Activated naive CD4-positive, alpha-beta T cell treated with Interleukin-2 at 50 U/mL for 16 hours (primary cell): Measurements from ENCODE around the gene CRK.
A peak's percentile ranks its signal among the peaks of the same experiment; 100 is the strongest.
"Not testable (repeated sequence)": the region's sequence is repeated elsewhere in the genome, so short reads cannot be mapped to it uniquely, and the experiment has no call there.

ENCODE experiments used
- DNase-seq: peaks from one replicate; pipeline ENCODE4 v3.0.0-alpha.2; 2020

CRK gene

DNA sequence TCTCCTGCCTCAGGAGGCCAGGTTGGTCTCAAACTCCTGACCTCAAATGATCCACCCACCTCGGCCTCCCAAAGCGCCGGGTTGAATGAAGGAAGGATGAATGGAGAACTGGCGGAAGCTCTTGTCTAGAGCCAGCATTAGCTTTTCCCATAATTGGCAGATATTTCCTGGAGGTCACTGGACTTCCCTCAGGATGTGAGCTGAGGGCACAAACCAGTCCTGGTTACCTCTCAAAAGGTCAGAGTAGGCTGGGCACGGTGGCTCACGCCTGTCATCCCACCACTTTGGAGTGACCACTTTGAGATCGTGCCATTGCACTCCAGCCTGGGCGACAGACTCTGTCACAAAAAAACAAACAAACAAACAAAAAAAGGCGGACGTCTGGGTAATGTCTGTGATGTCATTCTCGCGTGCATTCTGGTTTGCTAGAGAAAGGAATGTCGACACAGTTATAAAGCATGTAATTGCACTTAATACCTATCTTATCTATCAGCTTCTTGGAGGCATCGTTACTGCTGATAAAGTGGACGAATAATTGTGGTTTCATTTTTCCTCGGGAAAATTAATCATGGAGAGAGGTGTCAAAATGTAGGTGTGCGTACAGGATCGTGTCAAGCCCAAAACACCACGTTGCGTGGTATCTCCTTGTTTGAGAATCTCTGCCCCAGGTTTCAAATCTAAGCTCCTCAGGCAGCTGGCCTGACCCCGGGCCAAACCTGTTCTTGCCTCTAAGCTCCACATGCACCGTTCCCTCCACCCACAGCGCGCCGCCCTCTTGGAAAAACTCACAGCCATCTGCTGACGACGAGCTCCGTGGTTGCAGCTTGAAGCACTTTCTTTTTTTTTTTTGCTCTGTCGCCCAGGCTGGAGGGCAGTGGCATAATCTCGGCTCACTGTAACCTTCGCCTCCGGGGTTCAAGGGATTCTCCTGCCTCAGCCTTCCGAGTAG lies 6.4 kb upstream of the CRK start:
- DNase-seq, result no peak

DNA sequence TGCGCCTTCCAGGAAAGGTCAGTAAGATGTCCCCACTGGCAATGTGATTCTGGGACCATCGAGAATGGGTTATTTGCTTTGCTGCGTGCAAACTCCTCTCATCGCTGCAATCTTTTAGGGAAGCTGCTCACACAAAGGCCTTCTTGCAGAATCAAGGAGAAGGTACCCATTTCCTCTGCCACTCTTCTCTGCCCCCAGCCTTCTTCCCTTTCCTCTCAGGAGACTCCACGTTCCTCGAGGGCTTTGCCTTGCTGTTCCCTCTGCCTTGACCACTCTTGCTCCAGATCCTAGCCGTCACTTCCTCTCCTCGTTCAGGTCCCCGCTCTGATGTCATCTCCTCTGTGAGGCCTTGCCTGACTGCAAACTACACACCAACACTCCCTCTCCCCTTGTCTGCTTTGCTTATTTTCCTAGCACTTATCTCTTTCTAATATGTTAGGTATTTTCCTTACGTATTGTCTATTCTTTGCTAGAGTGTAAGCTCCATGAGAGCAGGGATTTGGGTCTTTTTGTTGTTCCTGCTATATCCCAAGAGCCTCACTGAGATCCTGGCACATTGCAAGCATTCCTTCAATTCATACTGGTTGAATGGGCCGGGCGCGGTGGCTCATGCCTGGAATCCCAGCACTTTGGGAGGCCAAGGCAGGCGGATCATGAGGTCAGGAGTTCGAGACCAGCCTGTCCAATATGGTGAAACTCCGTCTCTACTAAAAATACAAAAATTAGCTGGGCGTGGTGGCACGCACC lies 5.3 kb upstream of the CRK start:
- DNase-seq, result no peak

DNA sequence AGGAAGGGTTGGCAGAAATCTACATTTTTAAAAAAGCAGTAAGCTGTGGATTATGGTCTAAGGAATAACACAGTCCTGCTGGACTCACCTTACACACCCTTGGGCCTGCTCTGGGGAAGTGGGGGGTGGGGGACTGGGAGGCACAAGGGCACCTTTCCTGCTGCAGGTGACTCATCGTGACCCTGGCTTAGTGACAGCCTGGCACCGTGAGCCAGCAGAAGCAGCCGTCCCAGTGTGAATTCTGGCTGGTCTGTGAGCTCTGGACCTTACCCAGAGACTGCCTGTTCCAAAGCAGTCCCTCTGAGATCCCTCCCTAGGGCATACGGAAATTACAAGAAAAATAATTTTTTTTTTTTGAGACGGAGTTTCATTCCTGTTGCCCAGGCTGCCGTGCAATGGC lies 4.2 kb upstream of the CRK start:
- no peak for DNase-seq

DNA sequence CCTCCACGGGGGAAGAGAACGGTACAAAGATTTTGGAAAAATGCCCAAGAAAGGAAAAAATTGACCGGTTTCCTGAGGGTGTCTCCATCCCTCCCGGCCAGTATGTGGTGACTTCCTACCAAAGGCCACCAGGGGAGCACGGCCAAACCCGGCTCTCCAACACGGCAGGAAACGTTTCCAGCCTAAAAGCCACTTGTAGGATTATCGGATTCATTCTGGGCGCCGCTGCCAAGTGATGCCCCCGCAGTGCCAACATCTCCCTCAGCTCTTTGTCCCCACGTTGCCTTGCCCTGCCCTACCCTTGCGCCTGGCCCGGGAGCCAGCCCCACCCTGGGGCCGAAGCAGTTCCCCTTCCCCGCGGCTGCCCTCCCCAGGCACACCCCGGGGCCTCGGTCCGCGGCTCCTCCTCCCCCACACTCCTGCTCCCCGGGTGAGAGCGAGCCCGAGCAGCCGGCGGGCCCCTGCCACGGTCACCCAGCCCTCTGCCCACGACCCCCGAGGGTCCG lies 688 bp downstream of the CRK start:
- DNase-seq, result peak; percentile 40

DNA sequence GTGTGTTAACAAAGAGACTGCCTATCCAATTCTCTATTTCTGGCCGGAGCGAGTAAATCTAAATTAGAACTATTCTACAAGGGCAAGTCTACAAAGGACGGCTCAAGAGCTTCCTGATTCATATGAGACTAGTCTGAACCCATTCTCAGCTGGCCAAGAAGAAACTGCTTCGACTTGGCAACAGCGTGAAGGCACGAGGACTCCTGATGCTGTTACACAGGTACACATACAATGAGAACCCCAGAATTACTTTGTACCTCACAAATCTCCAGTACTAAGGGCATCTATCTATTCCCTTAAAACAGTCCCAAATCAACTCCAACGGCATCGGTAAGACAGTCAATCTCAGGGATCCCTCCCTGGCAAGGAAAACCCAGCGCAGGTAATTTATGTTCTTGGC lies 1.5 kb downstream of the CRK start:
- no peak for DNase-seq

DNA sequence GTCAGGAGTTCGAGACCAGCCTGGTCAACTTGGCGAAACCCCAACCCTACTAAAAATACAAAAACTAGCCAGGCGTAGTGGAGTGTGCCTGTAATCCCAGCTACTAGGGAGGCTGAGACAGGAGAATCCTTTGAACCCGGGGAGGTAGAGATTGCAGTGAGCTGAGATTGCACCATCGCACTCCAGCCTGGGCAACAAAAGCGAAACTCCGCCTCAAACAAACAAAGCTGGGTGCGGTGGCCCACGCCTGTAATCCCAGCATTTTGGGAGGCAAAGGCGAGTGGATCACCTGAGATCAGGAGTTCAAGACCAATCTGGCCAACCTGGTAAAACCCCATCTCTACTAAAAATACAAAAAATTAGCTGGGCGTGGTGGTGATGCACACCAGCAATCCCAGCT lies 2.3 kb downstream of the CRK start:
- not testable (repeated sequence) for DNase-seq

DNA sequence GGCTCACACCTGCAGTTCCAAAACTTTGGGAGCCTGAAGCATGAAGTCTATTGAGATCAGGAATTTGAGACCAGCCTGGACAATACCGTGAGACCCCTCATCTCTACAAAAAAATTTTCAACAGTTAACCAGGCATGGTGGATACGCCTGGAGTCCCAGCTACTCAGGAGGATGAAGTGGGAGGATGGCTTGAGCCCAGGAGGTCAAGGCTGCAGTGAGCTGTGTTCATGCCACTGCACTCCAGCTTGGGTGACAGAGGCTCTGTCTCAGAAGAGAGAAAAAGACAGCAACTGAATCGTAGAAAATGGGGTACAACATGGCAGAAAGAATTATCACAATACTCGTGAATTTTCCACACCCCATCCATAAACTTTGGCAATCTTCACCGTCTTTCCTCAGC lies 3.2 kb downstream of the CRK start:
- DNase-seq, result no peak

DNA sequence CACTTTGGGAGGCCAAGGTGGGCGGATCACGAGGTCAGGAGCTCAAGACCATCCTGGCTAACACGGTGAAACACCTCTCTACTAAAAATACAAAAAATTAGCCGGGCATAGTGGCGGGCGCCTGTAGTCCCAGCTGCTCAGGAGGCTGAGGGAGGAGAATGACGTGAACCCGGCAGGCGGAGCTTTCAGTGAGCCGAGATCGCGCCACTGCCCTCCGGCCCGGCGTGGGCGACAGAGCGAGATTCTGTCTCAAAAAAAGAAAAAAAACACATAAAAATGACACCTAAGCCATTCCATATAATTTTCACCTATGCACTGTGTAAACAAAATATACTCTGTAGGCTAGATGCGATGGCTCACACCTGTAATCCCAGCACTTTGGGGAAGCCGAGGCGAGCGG lies 5.8 kb downstream of the CRK start:
- not testable (repeated sequence) for DNase-seq

DNA sequence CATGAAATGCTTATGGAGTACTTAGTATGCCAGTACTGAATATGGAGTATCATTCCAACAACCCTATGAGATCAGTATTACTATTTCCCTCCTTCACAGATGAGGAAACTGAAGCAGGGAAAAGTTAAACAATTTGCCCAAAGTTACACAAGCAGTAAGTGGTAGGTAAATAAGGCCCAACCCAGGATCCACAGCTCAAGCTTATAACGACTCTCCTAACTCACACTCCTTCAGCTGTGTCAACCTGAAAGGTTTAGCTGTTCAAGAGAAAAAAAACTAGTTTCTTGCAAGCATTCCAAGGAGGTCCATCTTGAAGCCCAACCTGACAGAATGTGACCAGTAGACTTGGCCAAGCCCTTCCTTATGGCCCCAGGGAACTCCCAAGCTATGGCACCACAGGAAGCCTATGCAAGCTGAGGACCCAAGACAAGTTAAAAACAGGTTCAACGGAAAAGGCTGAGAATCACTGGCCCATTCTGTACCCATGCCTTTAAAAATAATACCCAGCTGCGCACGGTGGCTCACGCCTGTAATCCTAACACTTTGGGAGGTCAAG lies 6.5 kb downstream of the CRK start:
- DNase-seq, result no peak

DNA sequence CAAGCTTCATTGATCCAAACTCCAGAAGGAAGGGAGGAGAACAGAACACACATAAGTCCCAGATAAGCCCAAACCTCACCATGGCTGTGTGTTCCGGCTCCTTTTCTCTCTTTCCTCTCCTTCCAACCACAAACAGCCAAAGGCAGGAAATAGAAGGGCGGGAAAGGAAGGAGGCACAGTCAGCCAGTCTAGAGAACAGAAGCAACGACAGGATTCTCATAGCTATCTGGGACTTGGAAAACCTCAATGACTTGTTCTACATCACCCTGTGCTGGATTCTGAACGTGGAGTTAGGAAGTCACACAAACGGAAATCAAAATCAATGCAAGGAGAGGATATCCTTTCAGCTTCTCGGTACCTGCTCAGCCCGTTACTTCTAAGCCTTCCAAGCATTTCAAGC lies 9.0 kb downstream of the CRK start:
- DNase-seq, result no peak

DNA sequence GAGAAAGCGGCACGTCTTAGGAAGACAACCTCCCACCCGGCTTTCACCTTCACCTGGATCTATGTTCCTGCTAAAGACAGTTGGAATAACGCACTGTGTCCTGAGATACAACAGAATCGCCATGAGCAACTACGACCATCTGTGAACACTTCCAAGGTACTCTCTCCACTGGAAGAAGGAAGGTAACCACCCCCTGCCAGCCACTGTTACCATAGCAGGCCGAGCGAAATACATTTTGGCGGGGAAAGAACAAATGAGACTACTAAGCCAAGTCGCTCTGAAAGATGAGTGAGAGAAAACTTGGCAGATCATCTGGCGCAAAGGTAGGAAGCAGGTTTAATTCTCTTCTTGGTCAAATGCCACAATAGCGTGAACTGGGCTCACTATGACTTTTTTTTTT lies 9.8 kb downstream of the CRK start:
- DNase-seq, result no peak

DNA sequence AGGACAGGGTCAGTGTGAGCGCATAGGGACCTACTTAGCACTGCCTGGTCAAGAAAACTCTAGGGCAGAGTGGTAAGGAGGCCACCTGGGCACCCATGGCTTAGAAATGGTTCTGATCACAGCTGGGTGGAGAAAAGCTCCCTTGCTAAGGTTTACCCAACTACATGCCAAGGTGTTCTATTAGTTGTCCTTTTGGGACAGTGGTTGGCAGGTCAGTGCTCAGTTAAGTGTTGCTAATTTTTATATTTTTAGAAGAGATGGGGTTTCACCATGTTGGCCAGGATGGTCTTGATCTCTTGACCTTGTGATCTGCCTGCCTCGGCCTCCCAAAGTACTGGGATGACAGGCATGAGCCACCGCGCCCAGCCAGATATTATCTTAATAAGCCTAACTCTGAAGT lies 10.3 kb downstream of the CRK start:
- DNase-seq, result not testable (repeated sequence)

DNA sequence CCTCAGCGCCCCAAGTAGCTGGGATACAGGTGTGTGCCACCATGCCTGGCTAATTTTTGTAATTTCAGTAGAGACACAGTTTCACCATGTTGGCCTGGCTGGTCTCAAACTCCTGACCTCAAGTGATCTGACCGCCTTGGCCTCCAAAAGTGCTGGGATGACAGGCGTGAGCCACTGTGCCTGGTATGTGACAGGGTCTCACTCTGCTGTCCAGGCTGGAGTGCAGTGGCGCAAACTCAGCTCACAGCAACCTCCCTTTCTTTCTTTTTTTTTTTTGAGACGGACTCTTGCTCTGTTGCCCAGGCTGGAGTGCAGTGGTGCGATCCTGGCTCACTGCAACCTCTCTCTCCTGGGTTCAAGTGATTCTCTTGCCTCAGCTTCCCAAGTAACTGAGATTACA lies 13.3 kb downstream of the CRK start:
- DNase-seq, result not testable (repeated sequence)

DNA sequence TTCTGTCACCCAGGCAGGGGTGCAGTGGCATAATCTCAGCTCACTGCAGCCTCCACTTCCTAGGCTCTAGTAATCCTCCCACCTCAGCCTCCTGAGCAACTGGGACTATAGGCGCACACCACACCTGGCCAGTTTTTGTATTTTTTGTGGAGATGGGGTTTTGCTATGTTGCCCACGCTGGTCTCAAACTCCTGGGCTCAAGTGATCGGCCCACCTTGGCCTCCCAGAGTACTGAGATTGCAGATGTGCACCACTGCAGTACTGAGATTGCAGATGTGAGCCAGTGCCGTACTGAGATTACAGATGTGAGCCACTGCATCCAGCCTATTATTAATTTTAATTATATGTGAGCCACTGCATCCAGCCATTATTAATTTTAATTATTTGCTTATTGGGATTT lies 13.8 kb downstream of the CRK start:
- DNase-seq, result no peak

DNA sequence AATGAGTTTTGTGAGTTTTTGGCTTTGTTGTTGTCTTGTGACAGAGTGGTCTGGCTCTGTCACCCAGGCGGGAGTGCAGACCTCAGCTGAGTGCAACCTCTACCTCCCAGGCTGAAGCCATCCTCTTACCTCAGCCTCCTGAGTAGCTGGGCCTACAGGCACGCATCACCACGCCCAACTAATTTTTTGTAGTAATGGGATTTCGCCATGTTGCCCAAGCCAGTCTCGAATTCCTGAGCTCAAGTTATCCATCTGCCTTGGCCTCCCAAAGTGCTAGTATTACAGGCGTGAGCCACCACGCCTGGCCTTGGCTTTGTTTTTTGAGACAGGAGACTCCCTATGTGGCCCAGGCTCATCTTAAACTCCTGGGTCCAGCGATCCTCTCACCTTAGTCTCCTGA lies 15.1 kb downstream of the CRK start:
- DNase-seq, result no peak

DNA sequence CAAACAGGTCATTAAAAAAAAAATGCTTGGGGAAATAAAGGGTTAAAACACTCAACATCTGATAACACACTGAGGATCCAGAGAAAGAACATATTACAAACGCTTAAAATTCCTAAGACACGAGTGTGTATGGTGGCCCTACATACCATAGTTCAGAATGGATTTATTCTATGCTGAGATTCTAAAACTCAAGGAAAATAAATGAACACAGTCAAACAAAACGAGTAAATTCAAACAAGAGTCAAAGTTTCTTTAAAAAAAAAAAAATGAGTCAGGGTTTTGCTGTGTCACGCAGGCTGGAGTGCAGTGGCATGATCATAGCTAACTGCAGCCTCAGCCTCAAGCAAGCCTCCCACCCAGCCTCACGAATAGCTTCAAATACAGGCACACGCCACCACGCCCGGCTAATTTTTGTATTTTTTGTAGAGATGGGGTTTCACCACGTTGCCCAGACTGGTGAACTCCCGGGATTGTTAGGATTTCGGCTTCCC lies 17.4 kb downstream of the CRK start:
- DNase-seq, result no peak

DNA sequence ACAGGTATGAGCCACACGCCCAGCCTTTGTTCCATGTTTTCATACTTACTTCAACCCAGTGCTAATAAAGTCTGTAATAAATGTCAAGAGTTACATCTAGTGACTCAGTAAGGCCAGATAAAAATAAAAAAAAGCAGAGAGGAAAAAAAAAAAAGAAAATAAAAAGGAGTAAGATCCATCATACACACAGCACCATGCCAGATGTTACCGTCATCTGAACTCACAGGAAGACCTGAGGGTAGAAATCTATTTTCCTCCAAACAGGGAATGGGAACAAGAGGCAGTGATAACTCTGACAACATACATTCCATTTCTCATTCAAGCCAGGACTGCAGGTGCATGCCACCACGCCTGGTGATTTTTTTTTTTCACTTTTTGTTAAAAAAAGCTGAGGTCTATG lies 20.7 kb downstream of the CRK start:
- no peak for DNase-seq

DNA sequence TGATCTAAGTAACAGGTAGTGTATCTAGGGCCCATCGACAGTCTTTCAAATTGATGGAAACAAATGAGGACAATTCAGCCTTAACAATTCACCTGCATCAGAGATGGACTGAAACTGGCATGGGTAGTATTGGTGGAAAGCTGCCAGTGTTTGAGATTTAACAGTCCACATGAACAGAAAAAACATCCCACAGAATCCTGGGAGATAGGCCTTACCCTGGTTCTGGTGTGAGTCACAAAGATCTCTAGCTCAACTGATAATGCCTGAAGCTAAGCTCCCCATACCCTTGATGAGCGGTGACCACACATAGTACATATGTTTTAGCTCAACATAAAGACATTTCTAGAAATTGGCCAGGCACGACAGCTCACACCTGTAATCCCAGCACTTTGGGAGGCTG lies 21.9 kb downstream of the CRK start:
- DNase-seq, result no peak

DNA sequence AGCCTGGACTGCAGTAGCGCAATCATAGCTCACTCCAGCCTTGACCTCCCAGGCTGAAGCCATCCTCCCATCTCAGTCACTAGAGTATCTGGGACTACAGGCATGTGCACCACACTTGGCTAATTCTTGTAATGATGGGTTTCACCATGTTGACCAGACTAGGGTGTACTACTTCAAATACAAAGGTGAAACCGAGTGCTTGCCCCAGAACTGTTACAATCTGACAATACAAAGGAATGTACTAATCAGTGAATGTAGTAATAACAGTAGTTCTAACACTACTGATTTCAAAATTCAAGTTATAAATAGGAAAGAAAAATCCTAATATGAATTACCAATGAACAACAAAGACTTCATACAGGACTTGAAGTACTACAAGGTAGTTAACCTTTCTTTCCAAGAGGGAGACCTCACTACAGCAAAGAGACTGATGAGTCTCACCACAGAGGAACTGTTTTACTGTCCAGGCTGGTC lies 24.4 kb downstream of the CRK start:
- no peak for DNase-seq

DNA sequence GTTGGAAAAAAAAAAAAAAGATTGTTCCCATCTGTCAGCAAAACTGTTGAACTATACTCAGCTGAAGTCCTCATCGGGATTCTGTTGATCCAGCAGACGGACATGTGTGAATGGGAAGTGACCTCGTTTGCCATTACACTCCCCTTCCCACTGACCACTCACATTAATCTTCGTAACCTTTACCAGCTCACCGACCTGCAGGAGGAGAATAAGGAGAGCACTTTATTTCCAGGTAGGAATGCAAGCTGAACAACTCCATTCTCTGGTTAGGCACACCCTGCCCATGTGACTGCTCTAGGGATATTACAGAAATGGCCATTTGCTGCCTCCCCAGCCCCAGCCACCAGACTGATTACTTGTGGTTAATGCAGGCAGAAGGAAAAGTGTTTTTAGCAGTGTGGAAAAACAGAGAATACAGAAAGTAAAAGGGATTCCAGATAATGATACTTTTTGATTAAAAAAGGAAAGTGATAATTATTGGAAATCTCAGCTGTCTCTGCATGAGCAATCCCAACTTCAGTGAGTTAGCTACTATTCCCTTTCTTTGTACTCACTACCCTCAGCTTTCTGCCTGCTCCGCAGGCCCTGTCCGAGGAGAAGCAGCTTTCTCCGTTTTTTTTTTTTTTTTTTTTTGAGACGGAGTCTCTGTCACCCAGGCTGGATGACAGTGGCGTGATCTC lies 32.4 kb downstream of the CRK start:
- DNase-seq, result no peak

DNA sequence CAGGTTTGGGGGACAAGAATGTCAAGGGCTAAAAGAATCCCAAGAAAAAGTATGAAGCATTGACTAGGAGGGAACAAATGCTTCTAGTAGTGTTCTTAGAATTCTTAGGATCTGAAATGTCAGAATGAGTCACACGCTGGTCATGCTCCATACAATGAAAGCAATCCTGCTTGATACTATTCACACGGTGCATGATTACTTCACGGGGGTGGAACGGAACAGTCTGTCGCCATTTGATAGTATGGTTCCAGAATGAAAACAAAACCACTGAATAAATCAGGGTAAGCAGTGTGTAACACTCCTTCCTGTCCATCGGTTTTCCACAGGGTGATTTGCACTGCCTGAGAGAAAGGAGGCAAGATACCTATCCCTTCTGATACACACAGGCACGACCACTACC lies 33.1 kb downstream of the CRK start:
- DNase-seq, result no peak

DNA sequence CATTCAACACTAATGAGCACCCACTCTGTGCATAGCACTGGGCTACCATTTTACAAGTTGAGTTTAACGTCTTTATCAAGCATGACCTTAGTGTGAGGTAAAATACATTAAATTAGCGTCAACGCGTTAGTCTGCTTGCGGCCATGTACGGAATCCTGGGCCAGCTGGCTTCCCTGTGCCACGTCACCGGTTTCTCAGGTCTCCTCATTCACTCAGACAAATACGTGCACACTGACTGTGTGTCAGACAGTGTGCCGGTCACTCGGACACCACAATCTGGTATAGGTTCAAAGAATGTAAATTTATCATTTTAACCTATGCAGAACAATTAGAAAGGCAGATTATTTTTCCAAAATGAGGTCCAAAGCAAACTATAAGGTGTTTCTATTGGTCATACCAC lies 34.6 kb downstream of the CRK start:
- DNase-seq, result no peak

DNA sequence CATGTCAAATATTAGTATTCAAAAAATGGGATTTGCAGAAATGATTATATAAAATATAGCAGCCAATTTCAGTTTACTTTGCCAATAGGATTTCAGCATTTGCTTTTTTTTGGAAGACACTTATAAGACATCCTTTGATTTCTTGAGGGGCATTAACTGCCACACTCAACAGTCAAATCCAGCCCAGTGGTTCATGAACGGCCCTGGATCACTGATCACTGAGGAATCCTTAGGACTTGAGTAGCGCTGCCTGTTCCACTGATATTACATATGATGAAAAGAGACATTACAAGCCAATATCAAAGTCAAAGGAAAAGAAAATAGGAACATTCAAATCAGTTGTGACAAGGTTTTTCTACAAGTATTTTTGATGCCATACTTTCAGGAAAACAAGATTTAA lies 35.1 kb downstream of the CRK start:
- DNase-seq, result no peak
